Transverse colon (tissue), 4 donors: ENCODE measurements around the gene CDH11. TPM values are rescaled to one million over a fixed set of nuclear protein-coding genes. Genes with fewer than 3 reads are reported as not detected.

ENCODE experiments used
- DNase-seq: peaks from one replicate; pipeline ENCODE4 v3.0.0-alpha.2; 2019
- H3K27ac ChIP-seq, 4 donors: fragments of 200-600 bp; sonication (generic); 2 replicates each; pipeline ENCODE4 v1.5.1; 2016 to 2018; ENCODE audit warnings: inconsistent platforms in 4 of 4
- H3K27me3 ChIP-seq: fragments of 200-600 bp; sonication (generic); 2 replicates; pipeline ENCODE4 v1.5.1; 2017; ENCODE audit warnings: inconsistent platforms
- H3K36me3 ChIP-seq, 4 donors: fragments of 200-600 bp; sonication (generic); 2 replicates each; pipeline ENCODE4 v1.5.1; 2017 to 2019; ENCODE audit warnings: inconsistent platforms in 4 of 4
- H3K4me1 ChIP-seq, 4 donors: fragments of 200-600 bp; sonication (generic); 2 replicates each; pipeline ENCODE4 v1.5.1; 2017 to 2020; ENCODE audit warnings: inconsistent platforms in 4 of 4
- H3K4me3 ChIP-seq, 4 donors: fragments of 200-600 bp; sonication (generic); 1 replicate in 1 of 4; 2 replicates in 3 of 4; pipeline versions ENCODE4 v1.5.1 to v1.6.1; 2017 to 2019; ENCODE audit warnings: inconsistent platforms in 4 of 4
- H3K9me3 ChIP-seq, 2 donors: fragments of 200-600 bp; sonication (generic); 2 replicates each; pipeline ENCODE4 v1.5.1; 2017 to 2019; ENCODE audit warnings: inconsistent platforms in 2 of 2
- EP300 ChIP-seq: sonication (generic); formaldehyde crosslinking; IDR thresholded peaks from one replicate; pipeline ENCODE4 v1.6.1; 2017; ENCODE audit warnings: antibody characterized with exemption, low read depth
- POLR2A ChIP-seq: fragments of 450-650 bp; IDR thresholded peaks from one replicate; pipeline ENCODE4 v1.6.1; 2016; ENCODE audit warnings: antibody characterized with exemption, mild to moderate bottlenecking, moderate library complexity
- POLR2AphosphoS5 ChIP-seq, 3 donors: sonication (generic); formaldehyde crosslinking; IDR thresholded peaks; one replicate each; pipeline ENCODE4 v1.6.1; 2016; ENCODE audit warnings: antibody characterized with exemption in 3 of 3
- WGBS, 2 donors: methylation state at CpG; one replicate each; pipeline ENCODE4 v1.1.5; 2018; ENCODE audit warnings: low coverage in 1 of 2; 5-methylcytosine and 5-hydroxymethylcytosine counted together
- in situ Hi-C, 4 donors: fragments of 200-750 bp; cut with MboI; loops; one replicate each; pipeline versions ENCODE4 v1.15.0 to v1.15.1; 2017; ENCODE audit warnings: low sequenced_read_pairs in 3 of 4, low pct_ligation_motif_present in 1 of 4, low pct_unique_long_range_greater_than_20kb in 1 of 4
- intact Hi-C: fragments of 100-400 bp; cut with DNase I; formaldehyde crosslinking; loops from one replicate; pipeline ENCODE4 v1.15.1; 2023; ENCODE audit warnings: low total_unique reads
- total RNA-seq, 4 donors: library from RNA; depleted of rRNA; stranded (reverse); fragments of >200 nt; gene quantifications; one replicate each; pipeline ENCODE4 v1.1.0, GENCODE V29; 2016
- TF ChIP-seq, protein P1 (sequence below), 5 experiments: fragments of 200-600 bp in 3 of 5; fragments of 450-650 bp in 2 of 5; sonication (generic) in 3 of 5; IDR thresholded peaks; 1 replicate in 2 of 5; 2 replicates in 3 of 5; pipeline ENCODE4 v1.5.1; 2016 to 2017; ENCODE audit warnings: antibody characterized with exemption in 5 of 5, inconsistent platforms in 3 of 5, mild to moderate bottlenecking in 2 of 5, moderate library complexity in 1 of 5

The CDH11 gene
- total RNA-seq, 4 donors from 2014 or later: 8.2 to 141 (median 9.2) TPM

DNA sequence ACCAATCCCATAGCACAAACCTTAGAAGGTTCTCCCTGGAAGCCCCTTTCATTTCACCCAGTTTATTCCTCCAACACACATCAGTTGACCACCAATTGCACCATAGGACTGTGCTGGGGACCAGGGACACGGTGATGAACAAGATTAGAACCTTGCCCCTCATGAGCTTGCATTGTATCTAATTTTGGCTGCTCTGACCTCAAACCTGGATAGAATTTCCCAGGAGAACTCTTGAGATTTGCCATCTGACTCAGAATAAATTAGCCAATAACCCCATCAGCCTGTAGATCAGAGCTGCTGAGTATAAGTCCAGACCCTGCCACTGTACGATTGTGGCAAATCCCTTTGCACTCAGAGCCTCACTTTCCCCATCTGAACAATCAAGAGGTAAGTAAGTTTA lies 52.1 kb downstream of the CDH11 start:
- intact Hi-C loops: no loop called here
- TF ChIP-seq POLR2AphosphoS5 (IDR thresholded peaks at IDR 0.05) (no peak), EP300 (no peak), POLR2A (no peak)
- TF ChIP-seq, protein P1, sequence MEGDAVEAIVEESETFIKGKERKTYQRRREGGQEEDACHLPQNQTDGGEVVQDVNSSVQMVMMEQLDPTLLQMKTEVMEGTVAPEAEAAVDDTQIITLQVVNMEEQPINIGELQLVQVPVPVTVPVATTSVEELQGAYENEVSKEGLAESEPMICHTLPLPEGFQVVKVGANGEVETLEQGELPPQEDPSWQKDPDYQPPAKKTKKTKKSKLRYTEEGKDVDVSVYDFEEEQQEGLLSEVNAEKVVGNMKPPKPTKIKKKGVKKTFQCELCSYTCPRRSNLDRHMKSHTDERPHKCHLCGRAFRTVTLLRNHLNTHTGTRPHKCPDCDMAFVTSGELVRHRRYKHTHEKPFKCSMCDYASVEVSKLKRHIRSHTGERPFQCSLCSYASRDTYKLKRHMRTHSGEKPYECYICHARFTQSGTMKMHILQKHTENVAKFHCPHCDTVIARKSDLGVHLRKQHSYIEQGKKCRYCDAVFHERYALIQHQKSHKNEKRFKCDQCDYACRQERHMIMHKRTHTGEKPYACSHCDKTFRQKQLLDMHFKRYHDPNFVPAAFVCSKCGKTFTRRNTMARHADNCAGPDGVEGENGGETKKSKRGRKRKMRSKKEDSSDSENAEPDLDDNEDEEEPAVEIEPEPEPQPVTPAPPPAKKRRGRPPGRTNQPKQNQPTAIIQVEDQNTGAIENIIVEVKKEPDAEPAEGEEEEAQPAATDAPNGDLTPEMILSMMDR (IDR thresholded peaks at IDR 0.05): no peak
- WGBS, 2 donors: 73 to 100% methylated on average over 1 to 2 of the region's 2 CpGs
- in situ Hi-C loops: no loop called here
- Histone ChIP-seq H3K27me3 (no peaks in the 10 kb centered on the region), H3K4me3 (no peak overlapping the region), H3K9me3 (no peaks in the 10 kb centered on the region), H3K4me1 (peaks cover 0 to 24% (median 0%) of the 10 kb centered on the region in 4 donors), H3K27ac (no peak overlapping the region), H3K36me3 (no peaks in the 10 kb centered on the region)
- DNase-seq: no peak

DNA sequence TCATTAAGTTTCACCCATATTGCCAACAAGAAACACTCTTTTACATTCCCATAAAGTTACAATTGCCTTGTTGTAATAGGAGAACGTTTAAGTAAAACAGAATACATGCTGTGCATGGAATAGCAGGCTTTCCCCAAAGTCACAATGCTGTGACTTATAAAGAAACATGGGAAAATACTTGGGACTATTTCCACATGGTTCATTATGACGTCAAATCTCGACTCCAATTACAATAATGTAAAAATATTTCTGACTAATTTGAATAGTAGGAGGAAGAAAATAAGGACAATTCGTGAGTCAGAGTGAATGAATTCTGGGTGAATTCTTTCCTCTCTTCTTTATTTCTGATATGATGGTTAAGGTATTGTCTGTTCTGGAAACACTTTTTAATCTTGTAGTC lies 52.8 kb downstream of the CDH11 start:
- intact Hi-C loops (no loop called here), in situ Hi-C loops (no loop called here)
- no peak for DNase-seq
- TF ChIP-seq, protein P1 (IDR thresholded peaks at IDR 0.05): no peak
- TF ChIP-seq POLR2AphosphoS5 (IDR thresholded peaks at IDR 0.05) (no peak), POLR2A (no peak), EP300 (no peak)
- H3K27ac ChIP-seq: no peak overlapping the region
- H3K4me3 ChIP-seq: no peak overlapping the region
- no peaks in the 10 kb centered on the region for H3K27me3 ChIP-seq
- H3K9me3 ChIP-seq: no peaks in the 10 kb centered on the region
- H3K36me3 ChIP-seq: no peaks in the 10 kb centered on the region
- H3K4me1 ChIP-seq: peaks cover 0 to 24% (median 0%) of the 10 kb centered on the region in 4 donors
- 51 to 66% methylated on average over 4 of the region's 4 CpGs for WGBS, 2 donors

DNA sequence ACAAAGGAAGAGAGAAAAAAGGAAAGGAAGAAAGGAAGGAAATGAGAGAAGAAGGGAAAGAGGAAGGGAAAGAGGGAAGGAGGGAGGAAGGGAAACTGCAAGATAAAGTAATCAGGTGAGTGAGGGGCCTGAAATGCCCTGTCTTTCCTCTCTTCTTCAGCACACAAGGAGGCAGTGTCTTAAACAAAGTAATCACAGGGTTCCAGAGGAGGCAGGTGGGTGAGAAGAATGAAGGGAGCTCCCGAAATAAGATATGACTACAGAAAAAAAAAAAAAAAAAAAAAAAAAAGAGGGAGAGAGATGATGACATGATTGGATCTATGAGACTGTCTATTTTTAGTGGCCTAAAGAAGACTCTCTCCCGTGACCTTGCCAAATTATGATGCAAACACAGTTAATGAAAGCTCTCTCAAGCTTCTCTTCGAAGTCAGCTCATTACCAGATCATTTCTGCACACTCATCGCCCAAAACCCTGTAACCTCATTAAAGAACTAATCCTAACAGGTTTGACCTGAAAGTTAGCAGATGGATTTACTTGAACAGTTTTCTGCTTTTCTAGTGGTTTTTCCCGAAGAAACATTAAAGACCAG lies 53.6 kb downstream of the CDH11 start:
- no peak for DNase-seq
- in situ Hi-C loops (no loop called here), intact Hi-C loops (no loop called here)
- Histone ChIP-seq H3K27me3 (no peaks in the 10 kb centered on the region), H3K27ac (no peak overlapping the region), H3K4me1 (peaks cover 0 to 24% (median 0%) of the 10 kb centered on the region in 4 donors), H3K4me3 (no peak overlapping the region), H3K36me3 (no peaks in the 10 kb centered on the region), H3K9me3 (no peaks in the 10 kb centered on the region)
- TF ChIP-seq POLR2AphosphoS5 (IDR thresholded peaks at IDR 0.05): no peak
- WGBS, 2 donors: 53 to 72% methylated on average over 5 of the region's 5 CpGs

DNA sequence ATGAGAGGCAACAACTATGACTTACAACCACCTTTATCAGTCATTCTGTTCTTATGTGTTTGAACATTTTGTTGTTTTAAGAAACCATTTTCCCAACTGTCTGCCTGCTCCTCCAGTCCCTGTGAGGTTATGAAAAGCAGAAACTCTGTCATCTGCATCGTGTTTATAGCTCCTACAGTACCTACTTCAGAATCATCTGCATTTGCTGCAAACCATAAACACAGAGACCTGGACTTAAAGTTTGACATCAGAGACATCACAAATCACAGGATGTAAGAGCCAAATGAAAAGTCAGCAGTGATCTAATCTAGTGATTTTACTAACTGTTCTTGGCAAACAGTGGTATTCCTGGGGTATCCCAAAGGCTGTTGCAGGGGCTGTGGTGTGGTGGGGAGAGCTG lies 55.2 kb downstream of the CDH11 start:
- in situ Hi-C loops: no loop called here
- H3K27me3 ChIP-seq: no peaks in the 10 kb centered on the region

More for the DNA sequence above, 55.2 kb downstream of the CDH11 start:
- no peak for DNase-seq
- H3K27ac ChIP-seq: no peak overlapping the region
- no peaks in the 10 kb centered on the region for H3K9me3 ChIP-seq
- TF ChIP-seq, protein P1 (IDR thresholded peaks at IDR 0.05): no peak
- TF ChIP-seq POLR2A: no peak
- TF ChIP-seq POLR2AphosphoS5 (IDR thresholded peaks at IDR 0.05): no peak
- TF ChIP-seq EP300: no peak
- intact Hi-C loops: no loop called here
- H3K4me1 ChIP-seq: peaks cover 0 to 18% (median 0%) of the 10 kb centered on the region in 4 donors
- H3K4me3 ChIP-seq: no peak overlapping the region
- 30 to 48% methylated on average over 1 of the region's 1 CpG for WGBS, 2 donors
- no peaks in the 10 kb centered on the region for H3K36me3 ChIP-seq
